IMR-90 (cell line): ENCODE data around the gene KIF1C. TPM values are rescaled to one million over a fixed set of nuclear protein-coding genes. Genes with fewer than 3 reads are reported as not detected.

ENCODE experiments used
- ATAC-seq: fragments of 200-7000 bp; cut with Tn5 transposase; 2 replicates; pipeline ENCODE4 v1.9.1; 2020; ENCODE audit warnings: low read depth, mild to moderate bottlenecking, moderate library complexity
- BruUV-seq: library from RNA; stranded (reverse); fragments of 400-500 nt; replicated peaks from 2 replicates; lab custom pipeline; 2021; lab: Mats Ljungman, UMichigan
- CTCF ChIA-PET: fragments of 300-600 bp; formaldehyde crosslinking; extraction: SDS; loops from one replicate; lab custom pipeline; 2021; ENCODE audit warnings: antibody characterized with exemption; lab: Yijun Ruan, JAX
- POLR2A ChIA-PET: fragments of 300-600 bp; sonication (Branson Sonifier 250); formaldehyde crosslinking; loops from one replicate; lab custom pipeline; 2022; ENCODE audit warnings: antibody characterized with exemption; ENCODE audit not compliant: unreplicated experiment; lab: Charles Lee
- DNase-seq: peaks from one replicate; pipeline ENCODE4 v3.0.0; 2013
- H2AFZ ChIP-seq: replicated peaks from 2 replicates; pipeline ENCODE3; 2013; ENCODE audit warnings: low read length, mild to moderate bottlenecking; ENCODE audit not compliant: poor library complexity
- H2AK5ac ChIP-seq: 2 replicates; pipeline ENCODE4 v1.6.1; 2013; ENCODE audit warnings: low read depth, low read length, inconsistent platforms
- H2AK9ac ChIP-seq: replicated peaks from 2 replicates; pipeline ENCODE3; 2013; ENCODE audit warnings: mild to moderate bottlenecking, low read depth, low read length, moderate library complexity; ENCODE audit not compliant: poor library complexity
- H2BK120ac ChIP-seq: 2 replicates; pipeline ENCODE4 v1.6.1; 2013; ENCODE audit warnings: low read depth, low read length, inconsistent platforms
- H2BK15ac ChIP-seq: 3 replicates; pipeline ENCODE4 v1.6.1; 2013; ENCODE audit warnings: low read depth, low read length, inconsistent platforms
- H2BK20ac ChIP-seq: 2 replicates; pipeline ENCODE4 v1.6.1; 2013; ENCODE audit warnings: low read depth, mild to moderate bottlenecking, inconsistent platforms, low read length, moderate library complexity
- H2BK5ac ChIP-seq: 2 replicates; pipeline ENCODE4 v1.6.1; 2013; ENCODE audit warnings: mild to moderate bottlenecking, low read depth, low read length, inconsistent platforms; ENCODE audit not compliant: poor library complexity, severe bottlenecking
- H3K14ac ChIP-seq: replicated peaks from 2 replicates; pipeline ENCODE4 v1.6.1; 2013; ENCODE audit warnings: low read depth, low read length, inconsistent platforms
- H3K18ac ChIP-seq: 2 replicates; pipeline ENCODE4 v1.6.1; 2013; ENCODE audit warnings: low read depth, low read length, control low read depth
- H3K23ac ChIP-seq: 2 replicates; pipeline ENCODE4 v1.6.1; 2013; ENCODE audit warnings: low read depth, low read length, inconsistent platforms
- H3K27ac ChIP-seq: 2 replicates; pipeline ENCODE4 v1.5.1; 2013; ENCODE audit warnings: mild to moderate bottlenecking, control low read depth, low read length; ENCODE audit not compliant: insufficient read depth
- H3K27me3 ChIP-seq: 2 replicates; pipeline ENCODE4 v1.6.1; 2013; ENCODE audit warnings: low read length; ENCODE audit not compliant: control insufficient read depth, insufficient read depth
- H3K36me3 ChIP-seq: 2 replicates; pipeline ENCODE4 v1.6.1; 2013; ENCODE audit warnings: low read length, mixed read lengths; ENCODE audit not compliant: control insufficient read depth, insufficient read depth
- H3K4ac ChIP-seq: 2 replicates; pipeline ENCODE4 v1.6.1; 2013; ENCODE audit warnings: low read depth, low read length, inconsistent platforms
- H3K4me1 ChIP-seq: 2 replicates; pipeline ENCODE4 v1.6.1; 2013; ENCODE audit warnings: low read length, mixed read lengths; ENCODE audit not compliant: control insufficient read depth, insufficient read depth
- H3K4me2 ChIP-seq: 2 replicates; pipeline ENCODE4 v1.6.1; 2013; ENCODE audit warnings: low read depth, mild to moderate bottlenecking, control low read depth, low read length, moderate library complexity
- H3K4me3 ChIP-seq: 2 replicates; pipeline ENCODE4 v1.5.1; 2013; ENCODE audit warnings: low read depth, mild to moderate bottlenecking, control low read depth, low read length, moderate library complexity; ENCODE audit not compliant: insufficient read depth
- H3K56ac ChIP-seq: 2 replicates; pipeline ENCODE4 v1.6.1; 2013; ENCODE audit warnings: low read length, inconsistent platforms; ENCODE audit not compliant: insufficient read depth; ENCODE audit errors: extremely low read depth
- H3K79me1 ChIP-seq, 2 experiments: 2 replicates each; pipeline ENCODE4 v1.6.1; 2013; ENCODE audit warnings: low read length in 2 of 2, inconsistent platforms in 1 of 2, low read depth in 1 of 2
- H3K9ac ChIP-seq: 2 replicates; pipeline ENCODE4 v1.6.1; 2013; ENCODE audit warnings: low read depth, low read length, control low read depth
- H3K9me1 ChIP-seq: 2 replicates; pipeline ENCODE4 v1.6.1; 2013; ENCODE audit warnings: low read length, inconsistent platforms; ENCODE audit not compliant: insufficient read depth
- H3K9me3 ChIP-seq: 2 replicates; pipeline ENCODE4 v1.6.1; 2013; ENCODE audit warnings: low read length; ENCODE audit not compliant: control insufficient read depth, insufficient read depth
- H4K20me1 ChIP-seq: 2 replicates; pipeline ENCODE4 v1.6.1; 2013; ENCODE audit warnings: low read length, inconsistent platforms; ENCODE audit not compliant: insufficient read depth
- H4K5ac ChIP-seq: 2 replicates; pipeline ENCODE4 v1.6.1; 2013; ENCODE audit warnings: mild to moderate bottlenecking, low read depth, low read length, control low read depth
- H4K8ac ChIP-seq, 2 experiments: 2 replicates each; pipeline ENCODE4 v1.6.1; 2013; ENCODE audit warnings: low read depth in 2 of 2, low read length in 2 of 2, control low read depth in 1 of 2, inconsistent platforms in 1 of 2
- H4K91ac ChIP-seq: 2 replicates; pipeline ENCODE4 v1.6.1; 2013; ENCODE audit warnings: low read depth, low read length, inconsistent platforms; ENCODE audit not compliant: insufficient read depth
- BHLHE40 ChIP-seq: fragments of 150-350 bp; IDR thresholded peaks from 2 replicates; pipeline ENCODE4 v1.6.1; 2016; ENCODE audit warnings: mild to moderate bottlenecking, low read depth, low read length
- CEBPB ChIP-seq: IDR thresholded peaks from 2 replicates; pipeline ENCODE4 v1.6.1; 2012; ENCODE audit warnings: low read depth, low read length, improper control_type of control experiment
- CHD1 ChIP-seq: IDR thresholded peaks from 2 replicates; pipeline ENCODE4 v1.6.1; 2012; ENCODE audit warnings: low read depth, low read length, improper control_type of control experiment
- ELK1 ChIP-seq: fragments of 150-350 bp; IDR thresholded peaks from 2 replicates; pipeline ENCODE4 v1.6.1; 2016; ENCODE audit warnings: low read depth, mild to moderate bottlenecking, low read length, moderate library complexity, borderline replicate concordance
- FOS ChIP-seq: fragments of 150-350 bp; IDR thresholded peaks from 2 replicates; pipeline ENCODE4 v1.6.1; 2016; ENCODE audit warnings: low read depth, low read length
- MAFK ChIP-seq: IDR thresholded peaks from 2 replicates; pipeline ENCODE4 v1.6.1; 2012; ENCODE audit warnings: low read depth, low read length, improper control_type of control experiment
- MAZ ChIP-seq: IDR thresholded peaks from 2 replicates; pipeline ENCODE4 v1.6.1; 2012; ENCODE audit warnings: low read depth, mild to moderate bottlenecking, low read length, improper control_type of control experiment, moderate library complexity, borderline replicate concordance
- MXI1 ChIP-seq: IDR thresholded peaks from 2 replicates; pipeline ENCODE4 v1.6.1; 2012; ENCODE audit warnings: low read depth, mild to moderate bottlenecking, low read length, moderate library complexity, borderline replicate concordance
- POLR2A ChIP-seq: IDR thresholded peaks from 2 replicates; pipeline ENCODE4 v1.6.1; 2012; ENCODE audit warnings: mild to moderate bottlenecking, low read depth, low read length
- RAD21 ChIP-seq: IDR thresholded peaks from 2 replicates; pipeline ENCODE4 v1.6.1; 2012; ENCODE audit warnings: low read length, improper control_type of control experiment
- RCOR1 ChIP-seq: IDR thresholded peaks from 2 replicates; pipeline ENCODE4 v1.6.1; 2012; ENCODE audit warnings: mild to moderate bottlenecking, low read length, improper control_type of control experiment; ENCODE audit not compliant: insufficient replicate concordance
- RFX5 ChIP-seq: IDR thresholded peaks from 2 replicates; pipeline ENCODE4 v1.8.0; 2012; ENCODE audit warnings: low read depth, mild to moderate bottlenecking, low read length, moderate library complexity
- SMC3 ChIP-seq: fragments of 150-350 bp; IDR thresholded peaks from 2 replicates; pipeline ENCODE4 v1.6.1; 2016; ENCODE audit warnings: low read depth, mild to moderate bottlenecking, antibody characterized with exemption, low read length, moderate library complexity
- USF2 ChIP-seq: fragments of 150-350 bp; IDR thresholded peaks from 2 replicates; pipeline ENCODE4 v1.6.1; 2017; ENCODE audit warnings: mild to moderate bottlenecking, antibody characterized with exemption, low read length, low read depth
- WGBS, 2 experiments: methylation state at CpG; one replicate each; pipeline versions ENCODE4 v1.1.5 to v1.1.7; 2013; ENCODE audit warnings: missing lambda C conversion rate in 2 of 2; ENCODE audit not compliant: insufficient read length in 1 of 2; ENCODE audit errors: extremely low coverage in 2 of 2; 5-methylcytosine and 5-hydroxymethylcytosine counted together
- dilution Hi-C: fragments of 300-500 bp; cut with HindIII; formaldehyde crosslinking; loops from one replicate; pipeline ENCODE4 v1.14.3; 2018; ENCODE audit warnings: low sequenced_read_pairs; ENCODE audit not compliant: unreplicated experiment
- in situ Hi-C: fragments of 300-500 bp; cut with MboI; formaldehyde crosslinking; loops from 3 replicates; pipeline ENCODE4 v1.14.3; 2019; ENCODE audit warnings: low sequenced_read_pairs, inconsistent platforms, mixed read lengths
- intact Hi-C: fragments of 100-400 bp; cut with micrococcal nuclease; formaldehyde crosslinking; loops from 2 replicates; pipeline ENCODE4 v1.10.0; 2022
- polyA plus RNA-seq, 3 experiments: library from polyadenylated mRNA; depleted of rRNA; stranded (reverse); fragments of >200 nt; gene quantifications; 2 replicates each; pipeline ENCODE4 v1.2.3, GENCODE V29; 2012; ENCODE audit warnings: low replicate concordance in 1 of 3
- total RNA-seq: library from RNA; depleted of rRNA; stranded (reverse); fragments of >200 nt; gene quantifications from 2 replicates; pipeline ENCODE4 v1.2.3, GENCODE V29; 2012

The KIF1C gene
- total and polyA plus RNA-seq, 2 of the 4 experiments (the other 2 are of a cell fraction): 27.4 to 28.7 TPM

GRCh38 chr17:5031365-5032082 is 33.8 kb downstream of the KIF1C start:
- peak overlapping the region; percentile 60 for H3K9ac ChIP-seq
- TF ChIP-seq CHD1 (no peak), FOS (no peak), RCOR1 (no peak), MXI1 (0 out of 2 replicates have a peak, but pooled peaks have one; percentile 36), RFX5 (no peak), RAD21 (peak; percentile 54), POLR2A (no peak), MAZ (peak; percentile 32; the same call in 1 of the 2 replicates), ELK1 (no peak), CEBPB (no peak), SMC3 (peak; percentile 67), MAFK (no peak), USF2 (no peak), BHLHE40 (no peak)

More at GRCh38 chr17:5031365-5032082, 33.8 kb downstream of the KIF1C start:
- ATAC-seq: peak; percentile 86
- no peak overlapping the region for H2BK15ac ChIP-seq
- H2BK5ac ChIP-seq: no peak overlapping the region
- H3K4me3 ChIP-seq: peak overlapping the region; percentile 38
- H2AK5ac ChIP-seq: no peak overlapping the region
- H3K36me3 ChIP-seq: no peaks in the 10 kb centered on the region
- peak overlapping the region; percentile 79 for H3K4ac ChIP-seq
- no peaks in the 10 kb centered on the region; the same call in 1 of the 2 replicates for H3K9me1 ChIP-seq
- WGBS, 2 experiments: 25% methylated on average over 2 of the region's 48 CpGs; no CpG with 5 or more reads in 1 of the 2 experiments
- intact Hi-C loops (loop anchor here (1.0 kb wide), 1 partner anchor 31 kb away; no protein-coding TSS in a partner anchor), in situ Hi-C loops (no loop called here), dilution Hi-C loops (no loop called here)
- H2BK20ac ChIP-seq: no peak overlapping the region
- peak overlapping the region; percentile 61 for H4K5ac ChIP-seq
- H4K91ac ChIP-seq: no peak overlapping the region
- peaks cover 8% of the 10 kb centered on the region for H3K27me3 ChIP-seq
- peak overlapping the region; percentile 85 for H3K4me2 ChIP-seq
- BruUV-seq: no TSS peak
- H3K23ac ChIP-seq: peak overlapping the region; percentile 89; the same call in 1 of the 2 replicates
- H3K56ac ChIP-seq: no peak overlapping the region
- no peaks in the 10 kb centered on the region for H4K20me1 ChIP-seq
- peak; percentile 73 for DNase-seq
- 0 out of 2 replicates have a peak overlapping the region, but pooled peaks have one; percentile 45 for H2BK120ac ChIP-seq
- POLR2A ChIA-PET: no interaction called here
- H4K8ac ChIP-seq: peak overlapping the region; percentile 77; a peak in 3 of 4 replicates
- peak overlapping the region; percentile 15 for H2AK9ac ChIP-seq
- H3K18ac ChIP-seq: peak overlapping the region; percentile 6; the same call in 1 of the 2 replicates
- peak overlapping the region; percentile 57; the same call in 1 of the 2 replicates for H3K14ac ChIP-seq
- no peaks in the 10 kb centered on the region for H3K4me1 ChIP-seq
- H2AFZ ChIP-seq: peak overlapping the region; percentile 94
- no peaks in the 10 kb centered on the region for H3K9me3 ChIP-seq
- CTCF ChIA-PET: interaction anchor here (1.4 kb wide), 1 partner anchor 31 kb away, joined by 10 read pairs; no protein-coding TSS in a partner anchor
- H3K27ac ChIP-seq: no peak overlapping the region
- H3K79me1 ChIP-seq: no peaks in the 10 kb centered on the region
